ENCODE results near the gene ACTMAP. TPM values are rescaled to one million over a fixed set of nuclear protein-coding genes. Genes with fewer than 3 reads are reported as not detected.
"Not testable (repeated sequence)": the region's sequence is repeated elsewhere in the genome, so short reads cannot be mapped to it uniquely, and the experiment has no call there.

The ACTMAP gene
- polyA plus RNA-seq, 1 donor: 16.6 TPM

DNA sequence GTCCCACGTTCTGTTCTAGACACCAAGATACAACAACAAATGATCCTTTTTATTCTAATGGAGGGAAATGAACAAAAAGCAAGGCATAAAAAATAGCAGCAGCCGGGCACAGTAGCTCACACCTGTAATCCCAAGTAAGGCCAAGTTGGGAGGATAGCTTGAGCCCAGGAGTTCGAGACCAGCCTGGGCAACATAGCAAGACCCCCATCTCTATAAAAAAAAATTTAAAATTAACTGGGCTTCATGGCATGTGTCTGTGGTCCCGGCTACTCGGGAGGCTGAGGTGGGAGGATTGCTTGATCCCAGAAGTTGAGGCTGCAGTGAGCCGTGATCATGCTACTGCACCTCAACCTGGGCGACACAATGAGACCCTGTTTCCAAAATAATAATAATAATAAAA, 26.1 kb upstream of the ACTMAP start:
- no CpG with 5 or more reads among the region's 7 CpGs for whole genome bisulfite sequencing (ENCODE audit: insufficient coverage, low lambda C conversion rate)
- Histone ChIP-seq H3K36me3 (ENCODE audit: control insufficient read depth, insufficient read depth, low read length) (no peaks in the 10 kb centered on the region), H3K9me3 (ENCODE audit: control insufficient read depth, low read depth, low read length) (no peaks in the 10 kb centered on the region), H3K27ac (ENCODE audit: low read length) (no peak overlapping the region), H3K27me3 (ENCODE audit: control insufficient read depth, insufficient read depth, low read length) (no peaks in the 10 kb centered on the region), H3K4me3 (ENCODE audit: low read length) (no peak overlapping the region), H3K4me1 (ENCODE audit: control insufficient read depth, insufficient read depth, low read length) (peaks cover 10% of the 10 kb centered on the region)
- DNase-seq: no peak

DNA sequence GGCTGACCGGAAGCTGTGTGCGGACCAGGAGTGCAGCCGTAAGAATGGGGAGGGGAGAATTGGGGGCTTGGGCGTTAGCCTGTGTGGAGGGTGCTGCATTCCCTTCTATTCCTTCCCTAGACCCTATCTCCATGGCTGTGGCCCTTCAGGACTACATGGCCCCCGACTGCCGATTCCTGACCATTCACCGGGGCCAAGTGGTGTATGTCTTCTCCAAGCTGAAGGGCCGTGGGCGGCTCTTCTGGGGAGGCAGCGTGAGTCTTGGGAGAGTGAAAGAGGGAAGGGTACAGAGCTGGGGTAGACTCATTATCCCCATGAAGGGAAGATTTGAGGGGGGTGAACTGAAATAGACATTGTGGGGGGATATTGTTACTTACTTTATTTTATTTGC, 25.4 kb upstream of the ACTMAP start:
- WGBS (ENCODE audit: insufficient coverage, low lambda C conversion rate): no CpG with 5 or more reads among the region's 10 CpGs
- no peak overlapping the region for H3K27ac ChIP-seq (ENCODE audit: low read length)
- H3K4me3 ChIP-seq (ENCODE audit: low read length): no peak overlapping the region

DNA sequence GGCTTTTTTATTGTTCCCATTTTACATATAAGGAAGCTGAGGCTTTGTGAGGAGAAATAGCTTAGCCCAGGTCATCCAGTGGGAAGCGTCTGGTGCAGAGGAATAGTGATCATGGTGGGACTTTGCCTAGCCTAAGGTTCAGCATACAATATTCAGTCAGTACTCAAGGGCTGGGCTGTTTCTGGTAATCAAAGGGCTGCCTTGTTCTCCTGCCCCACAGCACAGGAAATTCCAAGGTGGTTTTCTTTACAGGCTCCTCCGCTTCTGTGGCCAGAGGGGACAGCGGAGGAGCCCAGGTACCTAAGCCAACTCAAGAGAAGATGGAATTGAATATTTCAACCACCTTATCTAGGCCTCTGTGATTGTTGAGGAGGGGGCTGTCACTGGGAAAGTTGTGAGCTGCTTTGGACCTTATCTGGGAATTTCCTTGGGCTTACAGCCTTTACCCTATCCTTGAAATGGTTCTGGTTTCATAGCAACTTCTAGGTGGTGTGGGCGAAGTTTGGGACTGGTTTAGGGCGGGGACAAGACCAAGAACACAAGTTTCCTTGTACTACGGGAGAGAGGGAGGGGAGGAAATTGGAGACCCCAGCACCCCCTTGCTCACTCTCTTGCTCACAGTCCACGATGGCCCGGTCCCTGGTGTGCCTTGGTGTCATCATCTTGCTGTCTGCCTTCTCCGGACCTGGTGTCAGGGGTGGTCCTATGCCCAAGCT, 24.8 kb upstream of the ACTMAP start, which contains the start of gene MIA:
Gene MIA (plus strand): TSS at position 606 of the 716 bp plus-strand sequence. CDS start 22 bp downstream, at position 628.
- Histone ChIP-seq H3K27me3 (ENCODE audit: control insufficient read depth, insufficient read depth, low read length) (no peaks in the 10 kb centered on the region), H3K4me3 (ENCODE audit: low read length) (no peak within 1 kb of the TSS), H3K4me1 (ENCODE audit: control insufficient read depth, insufficient read depth, low read length) (peaks cover 10% of the 10 kb centered on the region), H3K36me3 (ENCODE audit: control insufficient read depth, insufficient read depth, low read length) (peaks cover under 1% of the 10 kb centered on the region), H3K9me3 (ENCODE audit: control insufficient read depth, low read depth, low read length) (no peaks in the 10 kb centered on the region), H3K27ac (ENCODE audit: low read length) (no peak within 1 kb of the TSS)
- no peak for DNase-seq
- WGBS (ENCODE audit: insufficient coverage, low lambda C conversion rate): no CpG with 5 or more reads among the region's 9 CpGs

More for the DNA sequence above, 25.4 kb upstream of the ACTMAP start:
- Histone ChIP-seq H3K27me3 (ENCODE audit: control insufficient read depth, insufficient read depth, low read length) (no peaks in the 10 kb centered on the region), H3K4me1 (ENCODE audit: control insufficient read depth, insufficient read depth, low read length) (peaks cover 10% of the 10 kb centered on the region), H3K9me3 (ENCODE audit: control insufficient read depth, low read depth, low read length) (no peaks in the 10 kb centered on the region), H3K36me3 (ENCODE audit: control insufficient read depth, insufficient read depth, low read length) (no peaks in the 10 kb centered on the region)
- DNase-seq: no peak

DNA sequence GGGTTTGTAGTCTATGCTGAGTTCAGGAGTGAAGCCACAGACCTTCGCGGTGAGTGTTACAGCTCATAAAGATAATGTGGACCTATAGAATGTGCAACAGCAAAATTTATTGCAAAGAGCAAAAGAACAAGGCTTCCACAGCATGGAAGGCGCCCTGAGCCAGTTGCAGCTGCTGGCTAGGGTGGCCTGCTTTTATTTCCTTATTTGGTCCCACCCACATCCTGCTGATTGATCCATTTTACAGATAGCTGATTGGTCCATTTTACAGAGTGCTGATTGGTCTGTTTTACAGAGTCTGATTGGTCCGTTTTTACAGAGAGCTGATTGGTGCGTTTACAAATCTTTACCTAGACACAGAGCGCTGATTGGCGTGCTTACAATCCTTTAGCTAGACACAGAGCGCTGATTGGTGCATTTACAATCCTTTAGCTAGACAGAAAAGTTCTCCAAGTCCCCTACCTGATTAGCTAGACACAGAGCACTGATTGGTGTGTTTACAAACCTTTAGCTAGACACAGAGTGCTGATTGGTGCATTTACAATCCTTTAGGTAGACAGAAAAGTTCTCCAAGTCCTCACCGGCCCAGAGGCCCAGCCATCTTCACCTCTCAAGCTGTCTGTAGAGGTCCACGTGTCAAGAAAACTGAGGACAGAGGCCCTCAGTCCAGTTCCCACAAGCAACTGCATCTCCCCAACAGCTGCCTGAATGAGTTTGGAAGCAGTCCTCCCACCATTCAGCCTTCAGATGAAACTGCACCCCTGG, 21.0 kb upstream of the ACTMAP start:
- not testable (repeated sequence) for H3K27me3 ChIP-seq (ENCODE audit: control insufficient read depth, insufficient read depth, low read length); H3K9me3 ChIP-seq (ENCODE audit: control insufficient read depth, low read depth, low read length); H3K4me1 ChIP-seq (ENCODE audit: control insufficient read depth, insufficient read depth, low read length); H3K36me3 ChIP-seq (ENCODE audit: control insufficient read depth, insufficient read depth, low read length); H3K4me3 ChIP-seq (ENCODE audit: low read length); H3K27ac ChIP-seq (ENCODE audit: low read length)
- DNase-seq: peak in 1 of 2 donors; percentile 32
- no CpG with 5 or more reads among the region's 10 CpGs for WGBS (ENCODE audit: insufficient coverage, low lambda C conversion rate)

DNA sequence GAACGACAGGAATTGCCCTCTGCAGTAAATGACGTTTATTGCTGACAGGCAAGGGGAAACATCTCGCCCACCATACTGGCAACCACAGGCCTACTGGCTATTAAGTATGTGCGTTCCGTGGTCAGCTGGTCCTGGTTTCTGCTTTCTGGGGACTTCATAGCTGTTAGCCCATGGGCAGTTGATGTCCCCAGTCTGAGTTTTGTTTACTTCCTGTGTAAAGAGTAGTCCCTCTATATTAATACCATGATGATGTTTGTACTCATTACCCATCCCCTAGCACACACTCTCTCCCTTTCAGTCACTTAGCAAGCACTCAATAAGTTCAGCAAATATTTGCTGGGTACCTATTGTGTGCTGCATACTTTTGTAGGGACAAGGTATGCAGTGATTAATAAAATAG, 18.6 kb upstream of the ACTMAP start:
- DNase-seq: no peak
- H3K27ac ChIP-seq (ENCODE audit: low read length): no peak overlapping the region
- no CpG with 5 or more reads among the region's 5 CpGs for WGBS (ENCODE audit: insufficient coverage, low lambda C conversion rate)
- H3K27me3 ChIP-seq (ENCODE audit: control insufficient read depth, insufficient read depth, low read length): no peaks in the 10 kb centered on the region
- no peaks in the 10 kb centered on the region for H3K9me3 ChIP-seq (ENCODE audit: control insufficient read depth, low read depth, low read length)
- H3K4me1 ChIP-seq (ENCODE audit: control insufficient read depth, insufficient read depth, low read length): no peaks in the 10 kb centered on the region
- no peak overlapping the region for H3K4me3 ChIP-seq (ENCODE audit: low read length)
- H3K36me3 ChIP-seq (ENCODE audit: control insufficient read depth, insufficient read depth, low read length): peaks cover 26% of the 10 kb centered on the region

DNA sequence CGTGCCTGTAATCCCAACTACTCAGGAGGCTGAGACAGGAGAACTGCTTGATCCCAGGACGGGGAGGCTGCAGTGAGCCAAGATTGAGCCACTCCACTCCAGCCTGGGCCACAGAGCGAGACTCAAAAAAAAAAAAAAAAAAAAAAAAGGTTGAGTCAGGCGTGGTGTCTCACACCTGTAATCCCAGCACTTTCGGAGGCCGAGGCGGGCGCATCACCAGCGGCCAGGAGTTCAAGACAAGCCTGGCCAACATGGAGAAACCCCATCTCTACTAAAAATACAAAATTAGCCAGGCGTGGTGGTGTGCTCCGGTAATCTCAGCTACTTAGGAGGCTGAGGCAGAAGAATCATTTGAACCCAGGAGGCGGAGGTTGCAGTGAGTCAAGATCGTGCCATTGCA, 16.1 kb upstream of the ACTMAP start:
- not testable (repeated sequence) for H3K9me3 ChIP-seq (ENCODE audit: control insufficient read depth, low read depth, low read length)
- WGBS (ENCODE audit: insufficient coverage, low lambda C conversion rate): no CpG with 5 or more reads among the region's 13 CpGs

DNA sequence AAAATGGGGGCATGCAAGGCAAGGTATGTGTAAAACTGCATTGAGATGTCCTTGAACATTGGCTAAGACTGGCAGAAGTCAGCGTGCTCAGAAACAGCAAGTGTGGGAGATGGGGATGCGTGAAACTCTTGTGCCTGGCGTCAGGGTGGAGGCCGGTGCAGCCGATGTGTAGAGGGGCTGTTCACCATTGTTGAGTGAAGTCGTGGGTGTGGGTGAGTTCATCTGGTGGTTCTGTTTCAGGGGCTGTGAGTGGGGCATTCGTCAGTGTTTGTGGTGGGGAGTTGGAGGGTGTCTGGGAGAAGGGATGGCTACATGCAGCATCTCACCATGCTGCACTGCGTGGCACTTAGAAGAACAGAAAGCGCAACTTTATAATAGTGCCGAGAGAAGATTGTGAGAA, 13.7 kb upstream of the ACTMAP start:
- H3K4me3 ChIP-seq (ENCODE audit: low read length): no peak overlapping the region
- no peak for DNase-seq
- no peaks in the 10 kb centered on the region for H3K4me1 ChIP-seq (ENCODE audit: control insufficient read depth, insufficient read depth, low read length)
- no peaks in the 10 kb centered on the region for H3K27me3 ChIP-seq (ENCODE audit: control insufficient read depth, insufficient read depth, low read length)
- H3K9me3 ChIP-seq (ENCODE audit: control insufficient read depth, low read depth, low read length): no peaks in the 10 kb centered on the region
- H3K27ac ChIP-seq (ENCODE audit: low read length): no peak overlapping the region
- peaks cover 73% of the 10 kb centered on the region for H3K36me3 ChIP-seq (ENCODE audit: control insufficient read depth, insufficient read depth, low read length)
- WGBS (ENCODE audit: insufficient coverage, low lambda C conversion rate): 100% methylated on average over 2 of the region's 10 CpGs

More for the DNA sequence above, 16.1 kb upstream of the ACTMAP start:
- not testable (repeated sequence) for H3K4me1 ChIP-seq (ENCODE audit: control insufficient read depth, insufficient read depth, low read length); H3K27me3 ChIP-seq (ENCODE audit: control insufficient read depth, insufficient read depth, low read length); H3K27ac ChIP-seq (ENCODE audit: low read length); H3K4me3 ChIP-seq (ENCODE audit: low read length); DNase-seq
- peaks cover 51% of the 10 kb centered on the region for H3K36me3 ChIP-seq (ENCODE audit: control insufficient read depth, insufficient read depth, low read length)

DNA sequence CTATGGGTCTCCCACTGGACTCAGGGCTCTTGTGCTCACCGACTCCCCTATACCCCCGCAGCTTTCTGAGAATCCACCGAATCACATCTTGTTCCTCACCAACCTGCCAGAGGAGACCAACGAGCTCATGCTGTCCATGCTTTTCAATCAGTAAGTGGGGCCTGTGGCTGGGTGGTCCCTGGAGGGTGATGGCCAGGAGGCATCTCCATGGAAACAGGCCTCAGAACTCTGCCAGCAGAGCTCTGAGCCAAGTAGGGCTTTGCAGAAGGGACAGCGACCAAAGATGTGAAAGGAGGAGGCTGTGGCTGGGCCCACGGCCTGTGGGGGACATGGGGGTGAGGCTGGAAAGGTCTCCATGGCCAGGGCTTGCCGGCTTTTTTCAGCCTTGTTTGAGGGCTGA, 13.2 kb upstream of the ACTMAP start:
- Histone ChIP-seq H3K4me1 (ENCODE audit: control insufficient read depth, insufficient read depth, low read length) (no peaks in the 10 kb centered on the region), H3K9me3 (ENCODE audit: control insufficient read depth, low read depth, low read length) (no peaks in the 10 kb centered on the region), H3K36me3 (ENCODE audit: control insufficient read depth, insufficient read depth, low read length) (peaks cover 75% of the 10 kb centered on the region), H3K27ac (ENCODE audit: low read length) (no peak overlapping the region), H3K27me3 (ENCODE audit: control insufficient read depth, insufficient read depth, low read length) (no peaks in the 10 kb centered on the region), H3K4me3 (ENCODE audit: low read length) (no peak overlapping the region)
- DNase-seq: no peak
- WGBS (ENCODE audit: insufficient coverage, low lambda C conversion rate): 100% methylated on average over 1 of the region's 7 CpGs

DNA sequence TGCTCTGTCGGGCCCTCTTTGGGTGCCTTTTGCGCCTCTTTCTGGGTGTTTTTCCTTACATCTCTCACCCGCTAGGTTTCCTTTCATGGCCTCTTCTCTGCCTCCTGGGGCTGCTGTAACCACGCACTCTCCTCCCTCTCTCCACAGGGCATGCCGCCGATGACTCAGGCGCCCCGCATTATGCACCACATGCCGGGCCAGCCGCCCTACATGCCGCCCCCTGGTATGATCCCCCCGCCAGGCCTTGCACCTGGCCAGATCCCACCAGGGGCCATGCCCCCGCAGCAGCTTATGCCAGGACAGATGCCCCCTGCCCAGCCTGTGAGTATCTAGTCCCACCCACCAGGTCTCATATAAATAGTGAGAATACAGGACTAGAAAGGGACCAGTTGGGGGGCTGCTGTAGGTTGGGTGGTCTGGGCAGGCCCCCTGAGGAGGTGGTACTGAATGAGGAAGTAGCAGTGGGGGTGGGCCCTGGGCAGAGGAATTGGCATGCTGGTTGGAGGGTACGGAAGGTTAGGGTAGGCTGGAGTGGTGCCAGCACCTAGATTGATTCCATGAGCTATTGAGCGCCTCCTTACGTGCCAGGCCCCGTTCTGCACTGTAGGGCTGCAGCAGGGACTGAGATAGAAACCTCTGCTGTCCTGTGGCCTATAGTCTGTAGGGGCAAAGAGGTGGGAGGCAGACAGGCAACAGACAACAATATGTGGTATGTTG, 12.6 kb upstream of the ACTMAP start:
- Histone ChIP-seq H3K4me3 (ENCODE audit: low read length) (no peak overlapping the region), H3K27ac (ENCODE audit: low read length) (no peak overlapping the region), H3K4me1 (ENCODE audit: control insufficient read depth, insufficient read depth, low read length) (no peaks in the 10 kb centered on the region), H3K36me3 (ENCODE audit: control insufficient read depth, insufficient read depth, low read length) (peaks cover 80% of the 10 kb centered on the region), H3K27me3 (ENCODE audit: control insufficient read depth, insufficient read depth, low read length) (no peaks in the 10 kb centered on the region), H3K9me3 (ENCODE audit: control insufficient read depth, low read depth, low read length) (no peaks in the 10 kb centered on the region)
- no peak for DNase-seq
- 100% methylated on average over 1 of the region's 17 CpGs for WGBS (ENCODE audit: insufficient coverage, low lambda C conversion rate)

DNA sequence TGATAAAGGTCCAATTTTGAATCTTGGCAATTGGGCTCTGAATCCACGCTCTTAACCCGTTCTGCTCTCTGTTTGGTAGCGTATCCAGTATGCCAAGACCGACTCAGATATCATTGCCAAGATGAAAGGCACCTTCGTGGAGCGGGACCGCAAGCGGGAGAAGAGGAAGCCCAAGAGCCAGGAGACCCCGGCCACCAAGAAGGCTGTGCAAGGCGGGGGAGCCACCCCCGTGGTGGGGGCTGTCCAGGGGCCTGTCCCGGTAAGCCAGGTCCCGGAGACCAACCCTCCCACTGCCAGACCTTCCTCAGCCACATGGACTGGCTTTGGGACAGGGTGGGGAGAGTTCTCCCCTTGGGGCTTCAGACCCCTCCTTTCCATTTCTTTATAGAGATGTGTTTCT, 9.1 kb upstream of the ACTMAP start:
- no peak for DNase-seq
- H3K4me3 ChIP-seq (ENCODE audit: low read length): no peak overlapping the region
- no peaks in the 10 kb centered on the region for H3K27me3 ChIP-seq (ENCODE audit: control insufficient read depth, insufficient read depth, low read length)
- WGBS (ENCODE audit: insufficient coverage, low lambda C conversion rate): no CpG with 5 or more reads among the region's 13 CpGs
- H3K4me1 ChIP-seq (ENCODE audit: control insufficient read depth, insufficient read depth, low read length): peaks cover 9% of the 10 kb centered on the region
- H3K9me3 ChIP-seq (ENCODE audit: control insufficient read depth, low read depth, low read length): no peaks in the 10 kb centered on the region
- H3K27ac ChIP-seq (ENCODE audit: low read length): no peak overlapping the region
- peaks cover 84% of the 10 kb centered on the region for H3K36me3 ChIP-seq (ENCODE audit: control insufficient read depth, insufficient read depth, low read length)
